Naive thymus-derived CD4-positive, alpha-beta T cell (primary cell): ENCODE measurements around the gene COPS2. TPM values are rescaled to one million over a fixed set of nuclear protein-coding genes. Genes with fewer than 3 reads are reported as not detected.
"Not testable (repeated sequence)": the region's sequence is repeated elsewhere in the genome, so short reads cannot be mapped to it uniquely, and the experiment has no call there.

Experiments used
- ATAC-seq: fragments of 150-1000 bp; cut with Tn5 transposase; 2 replicates; pipeline ENCODE4 v1.10.0; 2021; ENCODE audit warnings: mild to moderate bottlenecking, moderate library complexity
- CTCF ChIA-PET: fragments of 350-600 bp; sonication (Branson Sonifier 250); formaldehyde crosslinking; loops from one replicate; lab custom pipeline; 2021; ENCODE audit warnings: antibody characterized with exemption; lab: Charles Lee
- POLR2A ChIA-PET: fragments of 350-600 bp; sonication (Branson Sonifier 250); formaldehyde crosslinking; loops from one replicate; lab custom pipeline; 2021; ENCODE audit warnings: antibody characterized with exemption, inconsistent platforms; lab: Charles Lee
- DNase-seq, 9 donors: peaks; one replicate each; pipeline versions ENCODE4 v3.0.0 to v3.0.0-alpha.2; 2020 to 2022; ENCODE audit warnings: mixed read lengths in 1 of 9
- H3K27ac ChIP-seq: one replicate; pipeline ENCODE4 v1.7.0; 2013; ENCODE audit warnings: mild to moderate bottlenecking, low read depth, low read length, moderate library complexity
- H3K27me3 ChIP-seq, 2 donors: one replicate each; pipeline ENCODE4 v1.7.0; 2013; ENCODE audit warnings: low read length in 2 of 2, mild to moderate bottlenecking in 2 of 2, moderate library complexity in 2 of 2; ENCODE audit not compliant: control insufficient read depth in 2 of 2, insufficient read depth in 2 of 2
- H3K36me3 ChIP-seq, 3 experiments: 1 replicate in 2 of 3; 2 replicates in 1 of 3; pipeline ENCODE4 v1.7.0; 2013; ENCODE audit warnings: low read length in 3 of 3, mild to moderate bottlenecking in 3 of 3, moderate library complexity in 1 of 3; ENCODE audit not compliant: insufficient read depth in 3 of 3, control insufficient read depth in 2 of 3
- H3K4me1 ChIP-seq, 2 donors: one replicate each; pipeline ENCODE4 v1.7.0; 2013; ENCODE audit warnings: low read length in 2 of 2, mild to moderate bottlenecking in 2 of 2, moderate library complexity in 1 of 2; ENCODE audit not compliant: control insufficient read depth in 2 of 2, insufficient read depth in 2 of 2
- H3K4me3 ChIP-seq: 2 replicates; pipeline ENCODE4 v1.7.0; 2013; ENCODE audit warnings: mild to moderate bottlenecking, low read length
- H3K9me3 ChIP-seq, 3 experiments: 1 replicate in 2 of 3; 2 replicates in 1 of 3; pipeline ENCODE4 v1.7.0; 2013; ENCODE audit warnings: low read length in 3 of 3; ENCODE audit not compliant: control insufficient read depth in 2 of 3
- H3K27ac Mint-ChIP-seq, 9 donors: one replicate each; pipeline ENCODE4 v1.8.0; 2020 to 2022; ENCODE audit warnings: mixed read lengths in 9 of 9, mild to moderate bottlenecking in 8 of 9, moderate library complexity in 5 of 9, inconsistent platforms in 2 of 9
- H3K27me3 Mint-ChIP-seq, 5 donors: one replicate each; pipeline ENCODE4 v1.8.0; 2021 to 2022; ENCODE audit warnings: mixed read lengths in 5 of 5, mild to moderate bottlenecking in 1 of 5
- H3K36me3 Mint-ChIP-seq, 5 donors: one replicate each; pipeline ENCODE4 v1.8.0; 2020 to 2022; ENCODE audit warnings: mixed read lengths in 5 of 5, mild to moderate bottlenecking in 3 of 5, inconsistent platforms in 1 of 5
- H3K4me1 Mint-ChIP-seq, 7 donors: one replicate each; pipeline ENCODE4 v1.8.0; 2020 to 2022; ENCODE audit warnings: mixed read lengths in 7 of 7, mild to moderate bottlenecking in 3 of 7, inconsistent platforms in 1 of 7
- H3K4me3 Mint-ChIP-seq, 10 donors: one replicate each; pipeline ENCODE4 v1.8.0; 2020 to 2022; ENCODE audit warnings: mild to moderate bottlenecking in 10 of 10, mixed read lengths in 10 of 10, moderate library complexity in 6 of 10, inconsistent platforms in 2 of 10
- H3K9me3 Mint-ChIP-seq, 11 donors: one replicate each; pipeline ENCODE4 v1.8.0; 2020 to 2022; ENCODE audit warnings: mixed read lengths in 11 of 11, mild to moderate bottlenecking in 4 of 11, inconsistent platforms in 1 of 11, moderate library complexity in 1 of 11
- intact Hi-C, 2 donors: fragments of 100-400 bp; cut with micrococcal nuclease; formaldehyde crosslinking; loops; one replicate each; pipeline ENCODE4 v1.15.1; 2023
- polyA plus RNA-seq, 2 donors: library from polyadenylated mRNA; unstranded; fragments of 300-500 nt; fragmentation: Illumina TruSeq; gene quantifications; one replicate each; pipeline ENCODE4 v1.2.3, GENCODE V29; 2021
- total RNA-seq, 6 experiments: library from RNA in 5 of 6; stranded (reverse) in 5 of 6; gene quantifications; 1 replicate in 5 of 6; 2 replicates in 1 of 6; pipeline ENCODE4 v1.2.3 and lab custom pipeline; 2021 to 2026

COPS2 gene
- total and polyA plus RNA-seq, 7 experiments from 2014 or later: 25.4 to 91.5 (median 62.1) TPM

- Histone ChIP-seq H3K4me1 (no peaks in the 10 kb centered on the region), H3K27me3 (no peaks in the 10 kb centered on the region), H3K36me3 (no peaks in the 10 kb centered on the region), H3K27ac (no peak overlapping the region), H3K4me3 (no peak overlapping the region), H3K9me3 (no peaks in the 10 kb centered on the region)
- CTCF ChIA-PET: no interaction called here
- DNase-seq (no peak), ATAC-seq (no peak)
- Mint-ChIP-seq H3K27ac (no peak overlapping the region), H3K4me1 (peaks cover 14 to 37% (median 26%) of the 10 kb centered on the region in 7 donors), H3K36me3 (peaks cover 8 to 33% (median 26%) of the 10 kb centered on the region in 5 donors), H3K27me3 (no peaks in the 10 kb centered on the region), H3K4me3 (no peak overlapping the region), H3K9me3 (peaks cover 0 to 13% (median 0%) of the 10 kb centered on the region in 11 donors)
- POLR2A ChIA-PET: interaction anchor here (0.7 kb wide), 1 partner anchor 8 kb away, joined by 4 read pairs; no protein-coding TSS in a partner anchor
- intact Hi-C loops: no loop called here
Observed at GRCh38 chr15:49179433-49180190, 24.2 kb upstream of the COPS2 start.

- no peaks in the 10 kb centered on the region for H3K9me3 ChIP-seq
- H3K27ac Mint-ChIP-seq: no peak overlapping the region
Observed at GRCh38 chr15:49178497-49178896, 23.1 kb upstream of the COPS2 start.

GRCh38 chr15:49175582-49176397 lies 20.4 kb upstream of the COPS2 start:
- H3K27ac ChIP-seq, H3K27ac Mint-ChIP-seq, H3K4me3 ChIP-seq, ATAC-seq, CTCF ChIA-PET, H3K4me3 Mint-ChIP-seq, H3K27me3 Mint-ChIP-seq, H3K9me3 ChIP-seq, H3K9me3 Mint-ChIP-seq, H3K36me3 ChIP-seq, H3K4me1 ChIP-seq, H3K27me3 ChIP-seq, POLR2A ChIA-PET, DNase-seq, intact Hi-C loops: not testable (repeated sequence)
- Mint-ChIP-seq H3K4me1 (peaks cover 22 to 60% (median 44%) of the 10 kb centered on the region in 7 donors), H3K36me3 (peaks cover 0 to 23% (median 9%) of the 10 kb centered on the region in 5 donors)

More at GRCh38 chr15:49178497-49178896, 23.1 kb upstream of the COPS2 start:
- DNase-seq (no peak), ATAC-seq (no peak)
- Histone ChIP-seq H3K4me1 (no peaks in the 10 kb centered on the region), H3K27me3 (no peaks in the 10 kb centered on the region), H3K4me3 (no peak overlapping the region), H3K36me3 (no peaks in the 10 kb centered on the region), H3K27ac (no peak overlapping the region)
- H3K36me3 Mint-ChIP-seq: peaks cover 4 to 26% (median 18%) of the 10 kb centered on the region in 5 donors
- H3K4me3 Mint-ChIP-seq: no peak overlapping the region
- H3K4me1 Mint-ChIP-seq: peaks cover 8 to 36% (median 24%) of the 10 kb centered on the region in 7 donors
- H3K27me3 Mint-ChIP-seq: no peaks in the 10 kb centered on the region
- peaks cover 0 to 5% (median 0%) of the 10 kb centered on the region in 11 donors for H3K9me3 Mint-ChIP-seq
- ChIA-PET POLR2A (interaction anchor here (0.5 kb wide), 1 partner anchor 215 kb away, joined by 3 read pairs; the partner anchor contains the start of gene SHC4), CTCF (no interaction called here)
- intact Hi-C loops: no loop called here

- H3K27ac ChIP-seq: no peak overlapping the region
- Mint-ChIP-seq H3K4me3 (no peak overlapping the region), H3K9me3 (peaks cover 0 to 2% (median 0%) of the 10 kb centered on the region in 11 donors), H3K27me3 (no peaks in the 10 kb centered on the region), H3K36me3 (peaks cover 0 to 23% (median 9%) of the 10 kb centered on the region in 5 donors), H3K4me1 (peaks cover 23 to 60% (median 47%) of the 10 kb centered on the region in 7 donors), H3K27ac (peak overlapping the region in 1 of 9 donors; percentile 38)
- intact Hi-C loops: loop anchor here in 1 of 2 donors (5.0 kb wide), 4 partner anchors 363 to 1177 kb away; partner anchors contain the start of genes CEP152, DTWD1, DUT and FAM227B
- no peaks in the 10 kb centered on the region for H3K27me3 ChIP-seq
- H3K9me3 ChIP-seq: no peaks in the 10 kb centered on the region
- DNase-seq (no peak), ATAC-seq (no peak)
- H3K36me3 ChIP-seq: no peaks in the 10 kb centered on the region
- H3K4me3 ChIP-seq: no peak overlapping the region
- ChIA-PET CTCF (no interaction called here), POLR2A (no interaction called here)
- H3K4me1 ChIP-seq: peaks cover 4 to 10% of the 10 kb centered on the region in 2 donors
Observed at GRCh38 chr15:49174902-49175301, 19.5 kb upstream of the COPS2 start.

GRCh38 chr15:49171790-49172189 lies 16.4 kb upstream of the COPS2 start:
- H3K9me3 Mint-ChIP-seq: peaks cover 0 to 2% (median 0%) of the 10 kb centered on the region in 11 donors
- peaks cover 24 to 67% (median 56%) of the 10 kb centered on the region in 7 donors for H3K4me1 Mint-ChIP-seq
- peak overlapping the region in 5 of 9 donors; percentile 28 to 99 (median 96) for H3K27ac Mint-ChIP-seq
- no peaks in the 10 kb centered on the region for H3K27me3 ChIP-seq
- ATAC-seq (no peak), DNase-seq (no peak)
- H3K27me3 Mint-ChIP-seq: no peaks in the 10 kb centered on the region
- H3K4me1 ChIP-seq: peaks cover 4 to 14% of the 10 kb centered on the region in 2 donors
- ChIA-PET CTCF (interaction anchor here (0.7 kb wide), 2 partner anchors 436 to 619 kb away, joined by 3 to 4 read pairs; no protein-coding TSS in a partner anchor), POLR2A (interaction anchor here (0.7 kb wide), 1 partner anchor 125 kb away, joined by 3 read pairs; the partner anchor contains the start of gene SECISBP2L)
- no peak overlapping the region for H3K4me3 ChIP-seq
- H3K27ac ChIP-seq: no peak overlapping the region
- H3K4me3 Mint-ChIP-seq: peak overlapping the region; percentile 17 to 100 (median 96)
- no peaks in the 10 kb centered on the region for H3K9me3 ChIP-seq
- intact Hi-C loops: loop anchor here in 1 of 2 donors (5.0 kb wide), 4 partner anchors 359 to 1181 kb away; partner anchors contain the start of genes CEP152, DTWD1, DUT and FAM227B
- no peaks in the 10 kb centered on the region for H3K36me3 ChIP-seq
- H3K36me3 Mint-ChIP-seq: peaks cover 0 to 18% (median 6%) of the 10 kb centered on the region in 5 donors
